Measurements from ENCODE around the gene CLEC17A. TPM values are rescaled to one million over a fixed set of nuclear protein-coding genes. Genes with fewer than 3 reads are reported as not detected.
A peak's percentile ranks its signal among the peaks of the same experiment; 100 is the strongest.

CLEC17A gene
- total RNA-seq, 1 donor from 2014 or later, result not detected

- TF ChIP-seq CTCF (IDR thresholded peaks at IDR 0.05; ENCODE audit: unreplicated experiment), result no peak
- H3K27me3 Mint-ChIP-seq (ENCODE audit: low read depth), result no peaks in the 10 kb centered on the region
- H3K36me3 Mint-ChIP-seq, result peaks cover 10% of the 10 kb centered on the region
- no peak overlapping the region for H3K4me3 Mint-ChIP-seq
- H3K27ac Mint-ChIP-seq, result no peak overlapping the region
- peaks cover 12% of the 10 kb centered on the region for H3K4me1 Mint-ChIP-seq
- H3K9me3 Mint-ChIP-seq, result no peaks in the 10 kb centered on the region
- no peak for DNase-seq (ENCODE audit: low spot score in 2 of 2, unreplicated experiment in 2 of 2)
These were observed 16.8 kb upstream of the CLEC17A start for GRCh38 chr19:14565765-14566711.

- H3K27me3 Mint-ChIP-seq (ENCODE audit: low read depth), result no peaks in the 10 kb centered on the region
- H3K4me1 Mint-ChIP-seq, result peaks cover 14% of the 10 kb centered on the region
- DNase-seq (ENCODE audit: low spot score in 2 of 2, unreplicated experiment in 2 of 2), result no peak
- H3K27ac Mint-ChIP-seq, result no peak overlapping the region
- H3K4me3 Mint-ChIP-seq, result no peak overlapping the region
- H3K9me3 Mint-ChIP-seq, result no peaks in the 10 kb centered on the region
- H3K36me3 Mint-ChIP-seq, result peaks cover 10% of the 10 kb centered on the region
- TF ChIP-seq CTCF (IDR thresholded peaks at IDR 0.05; ENCODE audit: unreplicated experiment), result no peak
These were observed 16.2 kb upstream of the CLEC17A start for GRCh38 chr19:14566712-14567077.

DNA sequence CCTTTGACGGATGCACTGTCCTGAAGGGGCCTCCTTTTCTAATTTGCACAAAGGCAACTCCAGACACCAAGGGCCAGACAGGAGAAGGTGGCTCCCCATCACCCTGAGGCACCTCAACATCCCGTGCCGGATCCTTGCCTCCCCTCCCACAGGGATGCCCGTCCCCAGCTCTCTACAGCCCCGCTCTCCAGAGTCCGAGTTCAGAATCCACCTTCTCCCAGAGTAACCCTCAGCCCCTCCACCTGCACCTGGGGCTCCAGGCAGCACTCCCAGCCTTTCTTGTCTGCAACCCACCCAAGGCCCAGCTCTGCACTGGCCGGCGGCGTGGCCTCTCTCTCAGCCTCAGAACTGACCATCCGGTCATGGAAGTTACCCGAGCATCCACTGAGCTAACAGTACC, 15.8 kb upstream of the CLEC17A start:
- Mint-ChIP-seq H3K27ac (no peak overlapping the region), H3K4me3 (no peak overlapping the region)

DNA sequence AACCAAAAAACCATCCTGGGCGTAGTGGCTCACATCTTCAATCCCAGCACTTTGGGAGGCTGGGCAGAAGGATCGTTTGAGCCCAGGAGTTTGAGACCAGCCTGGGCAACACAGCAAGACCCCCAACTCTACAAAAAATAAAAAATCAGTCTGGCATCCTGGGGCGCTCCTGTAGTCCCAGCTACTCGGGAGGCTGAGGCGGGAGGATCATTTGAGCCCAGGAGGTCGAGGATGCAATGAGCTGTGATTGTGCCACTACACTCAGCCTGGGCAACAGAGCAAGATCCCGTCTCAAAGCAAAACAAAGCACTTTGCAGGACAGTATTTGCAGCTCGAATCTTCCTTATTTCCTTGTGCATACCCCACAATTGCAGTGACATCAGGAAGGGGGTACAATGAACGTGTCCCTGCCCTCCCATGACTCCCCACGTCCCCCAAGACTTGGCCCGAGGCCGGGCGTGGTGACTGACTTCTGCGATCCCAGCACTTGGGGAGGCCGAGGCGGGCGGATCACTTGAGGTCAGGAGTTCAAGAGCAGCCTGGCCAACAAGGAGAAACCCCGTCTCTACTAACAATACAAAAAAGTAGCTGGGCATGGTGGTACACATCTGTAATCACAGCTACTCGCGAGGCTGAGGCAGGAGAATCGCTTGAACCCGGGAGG, 11.9 kb upstream of the CLEC17A start:
- Mint-ChIP-seq H3K27ac (peak overlapping the region; percentile 85), H3K4me3 (peak overlapping the region; percentile 95), H3K9me3 (no peaks in the 10 kb centered on the region), H3K27me3 (ENCODE audit: low read depth) (no peaks in the 10 kb centered on the region), H3K4me1 (peaks cover 15% of the 10 kb centered on the region), H3K36me3 (peaks cover 8% of the 10 kb centered on the region)
- TF ChIP-seq CTCF (IDR thresholded peaks at IDR 0.05; ENCODE audit: unreplicated experiment), result no peak
- no peak for DNase-seq (ENCODE audit: low spot score in 2 of 2, unreplicated experiment in 2 of 2)

More for the DNA sequence above, 15.8 kb upstream of the CLEC17A start:
- DNase-seq (ENCODE audit: low spot score in 2 of 2, unreplicated experiment in 2 of 2), result no peak
- Mint-ChIP-seq H3K4me1 (peaks cover 12% of the 10 kb centered on the region), H3K9me3 (no peaks in the 10 kb centered on the region), H3K27me3 (ENCODE audit: low read depth) (no peaks in the 10 kb centered on the region), H3K36me3 (peaks cover 10% of the 10 kb centered on the region)
- TF ChIP-seq CTCF (IDR thresholded peaks at IDR 0.05; ENCODE audit: unreplicated experiment), result no peak

DNA sequence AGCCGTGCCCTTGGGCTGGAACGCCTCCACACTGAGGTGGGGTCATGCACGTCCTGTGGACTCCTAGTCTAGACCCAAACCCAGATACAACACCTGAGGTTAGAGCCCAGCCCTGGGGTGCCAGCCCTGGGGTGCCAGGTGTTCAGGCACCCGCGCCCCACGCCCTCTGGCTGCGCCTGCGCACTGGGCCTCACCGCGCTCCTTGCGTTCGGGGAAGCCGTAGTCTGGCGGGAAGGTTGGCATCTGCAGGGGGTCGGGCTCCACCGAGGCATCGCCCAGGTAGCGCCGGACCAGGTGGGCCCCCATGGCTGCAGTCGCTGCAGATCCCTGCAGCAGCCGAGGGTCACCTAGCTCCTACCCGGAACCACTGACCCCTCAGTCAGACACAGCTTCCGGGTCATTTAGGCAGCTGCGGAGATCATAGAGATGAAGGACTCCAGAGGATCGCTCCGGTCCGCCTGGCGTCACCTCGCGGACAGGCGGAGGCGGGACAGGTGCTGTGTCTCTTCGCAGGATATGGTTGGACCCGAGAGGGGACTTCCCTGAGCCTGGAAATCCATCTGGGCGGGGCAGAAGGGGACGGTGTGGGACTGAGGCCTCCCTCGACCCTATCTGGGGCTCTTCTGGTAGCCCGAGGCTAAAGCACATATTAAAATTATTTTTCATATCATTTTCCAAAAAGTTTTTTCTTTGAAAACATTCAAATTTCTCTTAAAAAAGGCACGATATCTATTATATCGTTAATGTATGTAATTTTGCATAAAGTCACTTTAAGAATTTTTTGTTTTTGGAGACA, 11.0 kb upstream of the CLEC17A start, which contains the start of gene NDUFB7:
Gene NDUFB7 (minus strand): TSS at position 372 of the 796 bp plus-strand sequence. CDS start 66 bp downstream, at position 306.
- Mint-ChIP-seq H3K27me3 (ENCODE audit: low read depth) (no peaks in the 10 kb centered on the region), H3K4me1 (peaks cover 15% of the 10 kb centered on the region), H3K9me3 (no peaks in the 10 kb centered on the region), H3K36me3 (peaks cover 8% of the 10 kb centered on the region), H3K4me3 (peak within 1 kb of the TSS; percentile 95), H3K27ac (peak within 1 kb of the TSS; percentile 85)
- no peak for TF ChIP-seq CTCF (IDR thresholded peaks at IDR 0.05; ENCODE audit: unreplicated experiment)
- DNase-seq (ENCODE audit: low spot score in 2 of 2, unreplicated experiment in 2 of 2), result peak; percentile 56 to 79
